NCI-H2196 treated with DMSO at 0.1 percent for 48 hours (cell line): ENCODE results near the gene EFR3B.
"Not testable (repeated sequence)": the region's sequence is repeated elsewhere in the genome, so short reads cannot be mapped to it uniquely, and the experiment has no call there.

Experiments used
- DNase-seq: peaks from one replicate; lab custom pipeline; 2025; ENCODE audit not compliant: unreplicated experiment; lab: John Stamatoyannopoulos, UW

The EFR3B gene

DNA sequence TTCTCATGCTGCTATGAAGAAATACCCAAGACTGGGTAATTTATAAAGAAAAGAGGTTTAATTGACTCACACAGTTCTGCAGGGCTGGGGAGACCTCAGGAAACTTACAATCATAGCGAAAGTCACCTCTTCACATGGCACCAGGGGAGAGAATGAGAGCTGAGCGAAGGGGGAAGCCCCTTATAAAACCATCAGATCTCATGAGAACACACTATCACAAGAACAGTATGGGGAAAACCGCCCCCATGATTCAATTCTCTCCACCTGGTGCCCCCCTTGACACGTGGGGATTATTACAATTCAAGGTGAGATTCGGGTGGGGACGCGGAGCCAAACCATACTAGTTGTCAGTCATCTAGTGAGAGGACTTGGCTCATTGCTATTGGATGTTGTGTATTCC lies 60.5 kb downstream of the EFR3B start:
- not testable (repeated sequence) for DNase-seq

DNA sequence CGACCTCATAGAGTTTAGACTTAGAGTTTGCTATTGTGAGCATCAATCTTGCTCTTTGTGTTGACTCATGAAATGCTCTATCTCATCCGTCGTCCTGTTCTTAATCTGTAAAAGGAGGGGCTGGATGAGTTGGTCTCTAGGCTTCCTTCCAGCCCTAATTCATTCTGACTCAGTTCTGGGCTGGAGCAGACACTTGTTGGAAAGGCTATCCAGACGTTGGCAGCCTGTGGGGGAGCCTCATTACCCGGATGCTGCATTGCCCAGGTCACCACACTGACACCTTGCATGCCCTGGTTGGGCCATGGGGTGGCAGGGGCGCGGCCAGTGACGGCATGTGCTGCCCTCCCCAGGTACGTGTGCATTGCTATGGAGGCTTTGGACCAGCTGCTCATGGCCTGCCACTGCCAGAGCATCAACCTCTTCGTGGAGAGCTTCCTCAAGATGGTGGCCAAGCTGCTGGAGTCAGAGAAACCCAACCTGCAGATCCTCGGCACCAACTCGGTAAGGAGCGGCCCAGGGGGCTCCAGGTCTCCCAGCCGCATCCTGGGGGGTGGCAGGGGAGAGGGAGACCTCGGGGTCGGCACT lies 61.5 kb downstream of the EFR3B start:
- DNase-seq = no peak

DNA sequence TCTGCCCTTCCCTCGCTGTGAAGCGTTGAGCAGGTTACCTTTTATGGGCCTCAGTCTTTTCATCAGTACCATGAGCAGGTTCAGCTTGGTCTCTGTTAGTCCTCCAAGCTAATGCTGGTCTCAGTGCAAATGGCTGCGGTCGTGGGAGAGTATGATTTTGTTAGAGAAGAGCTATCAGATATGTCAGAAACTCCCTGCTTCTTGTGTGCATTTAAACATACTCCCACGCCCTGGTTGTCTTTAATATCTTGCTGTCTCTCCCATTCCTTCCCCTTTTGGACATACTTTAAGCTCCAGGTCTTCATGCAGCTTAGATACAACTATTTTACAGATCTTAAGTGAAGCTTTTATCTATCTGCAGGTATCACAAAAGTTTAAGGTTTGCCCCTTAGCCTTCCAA lies 62.9 kb downstream of the EFR3B start:
- DNase-seq = no peak

GRCh38 chr2:25105336-25106085 lies 63.6 kb downstream of the EFR3B start:
- DNase-seq = no peak

GRCh38 chr2:25109822-25110221 lies 67.9 kb downstream of the EFR3B start:
- DNase-seq = no peak

- no peak for DNase-seq
Measured at GRCh38 chr2:25112113-25112512, 70.2 kb downstream of the EFR3B start.

GRCh38 chr2:25115249-25115883 lies 73.5 kb downstream of the EFR3B start:
- no peak for DNase-seq

GRCh38 chr2:25115902-25116301 lies 74.0 kb downstream of the EFR3B start:
- no peak for DNase-seq

- no peak for DNase-seq
Measured at GRCh38 chr2:25116956-25117355, 75.1 kb downstream of the EFR3B start.

GRCh38 chr2:25119263-25119662 lies 77.4 kb downstream of the EFR3B start:
- no peak for DNase-seq

DNA sequence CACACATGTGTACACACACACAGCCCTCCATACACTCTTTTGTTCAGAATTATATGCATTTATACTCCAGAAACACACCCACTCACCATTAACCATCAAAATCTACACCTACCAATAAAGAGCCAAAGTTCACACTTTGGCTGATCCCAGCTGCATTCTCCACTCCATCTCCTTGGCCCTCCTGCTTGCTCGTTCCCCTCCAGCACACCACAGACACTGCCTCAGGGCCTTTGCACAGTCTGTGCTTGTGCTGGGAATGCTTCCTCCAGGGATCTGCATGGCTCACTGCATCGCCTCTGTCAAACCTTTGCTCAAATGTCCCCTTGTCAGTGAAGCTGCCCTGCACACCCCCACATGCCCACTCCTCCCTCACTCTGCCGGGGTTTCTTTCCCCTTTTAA lies 80.5 kb downstream of the EFR3B start:
- DNase-seq = no peak

DNA sequence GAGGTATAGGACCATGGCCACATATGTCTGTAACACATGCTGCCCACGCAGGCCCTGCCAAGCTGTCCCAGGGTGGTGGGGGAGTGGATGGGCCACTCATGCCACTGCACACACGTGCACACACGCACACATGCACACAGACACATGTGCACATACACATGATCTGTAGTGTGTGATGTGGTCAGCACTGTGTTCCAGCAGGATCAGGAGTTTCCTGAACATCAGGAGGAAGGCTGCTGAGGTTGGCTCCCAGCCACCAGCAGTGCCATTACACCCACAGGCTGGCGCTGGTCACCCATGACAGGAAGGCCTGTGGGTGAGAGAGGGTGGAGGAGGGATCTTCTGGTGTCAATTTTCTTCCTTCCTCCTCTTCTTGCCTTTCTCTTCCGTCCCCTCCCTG lies 81.8 kb downstream of the EFR3B start:
- no peak for DNase-seq

- no peak for DNase-seq
Measured at GRCh38 chr2:25125189-25125588, 83.3 kb downstream of the EFR3B start.

DNA sequence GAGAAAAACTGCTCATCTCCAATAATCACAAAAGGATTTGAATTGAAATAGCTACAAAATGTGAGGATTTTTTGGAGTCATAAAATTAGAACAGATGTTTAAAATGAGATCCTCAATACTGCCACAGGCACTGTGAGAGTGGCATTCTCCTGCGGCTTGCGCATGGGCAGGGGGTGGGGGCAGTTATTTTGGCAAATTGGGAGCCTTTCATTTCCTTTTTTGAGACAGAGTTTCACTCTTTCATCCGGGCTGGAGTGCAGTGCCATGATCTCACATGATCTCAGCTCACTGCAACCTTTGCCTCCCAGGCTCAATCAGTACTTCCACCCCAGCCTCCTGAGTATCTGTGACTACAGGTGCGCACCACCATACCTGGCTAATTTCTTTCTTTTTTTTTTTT lies 84.1 kb downstream of the EFR3B start:
- no peak for DNase-seq

DNA sequence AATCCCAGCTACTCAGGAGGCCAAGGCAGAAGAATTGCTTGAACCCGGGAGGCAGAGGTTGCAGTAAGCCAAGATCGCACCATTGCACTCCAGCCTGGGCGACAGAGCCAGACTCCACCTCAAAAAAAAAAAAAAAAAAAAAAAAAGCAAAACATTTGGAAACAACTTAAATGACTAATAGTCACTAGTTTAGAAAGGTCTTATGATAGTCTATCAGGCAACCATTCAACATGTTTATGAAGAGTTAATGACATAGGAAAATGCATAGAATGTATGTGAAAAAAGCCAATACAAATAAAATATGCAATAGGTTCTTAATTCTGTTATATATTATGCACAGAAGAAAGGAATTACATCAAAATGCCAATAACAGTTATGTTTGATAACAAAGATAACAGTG lies 85.2 kb downstream of the EFR3B start:
- DNase-seq = not testable (repeated sequence)

GRCh38 chr2:25127646-25128045 lies 85.8 kb downstream of the EFR3B start:
- DNase-seq = no peak

GRCh38 chr2:25129901-25130520 lies 88.1 kb downstream of the EFR3B start:
- no peak for DNase-seq

- DNase-seq = no peak
Measured at GRCh38 chr2:25131253-25131566, 89.3 kb downstream of the EFR3B start.

- no peak for DNase-seq
Measured at GRCh38 chr2:25131567-25132298, 89.9 kb downstream of the EFR3B start.

DNA sequence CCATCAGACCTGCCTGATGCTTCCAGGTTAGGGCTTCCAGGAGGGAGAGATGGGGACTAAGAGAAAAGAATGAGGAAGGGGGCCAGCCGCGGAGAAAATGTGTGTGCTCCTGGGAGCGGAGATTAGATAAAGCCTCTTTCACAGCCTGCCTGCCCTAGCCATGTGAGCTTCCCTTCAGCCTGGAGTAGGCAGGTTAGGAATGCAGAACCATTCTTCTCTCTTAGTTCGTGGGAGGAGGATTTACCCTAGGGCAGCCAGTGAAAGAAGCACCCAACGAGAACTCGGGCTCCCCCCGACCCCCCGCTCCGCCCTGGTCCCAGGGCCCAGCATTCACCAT lies 90.4 kb downstream of the EFR3B start:
- DNase-seq = no peak

GRCh38 chr2:25132693-25133092 lies 90.8 kb downstream of the EFR3B start:
- no peak for DNase-seq

DNA sequence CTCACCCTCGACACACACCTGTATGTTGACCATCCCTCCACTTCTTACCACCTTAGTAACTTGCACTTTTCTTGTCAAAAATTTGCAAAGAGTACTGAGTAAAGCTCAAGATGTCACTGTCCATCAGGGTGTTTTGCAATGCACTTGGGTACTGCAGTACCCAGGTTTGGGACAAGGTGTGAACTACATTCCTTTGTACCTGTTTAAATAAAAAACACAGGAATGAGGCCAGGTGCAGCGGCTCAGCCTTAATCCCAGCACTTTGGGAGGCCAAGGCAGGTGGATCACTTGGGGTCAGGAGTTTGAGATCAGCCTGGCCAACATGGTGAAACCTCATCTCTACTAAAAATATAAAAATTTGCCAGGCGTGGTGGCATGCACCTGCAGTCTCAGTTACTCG lies 98.7 kb downstream of the EFR3B start:
- DNase-seq = not testable (repeated sequence)
